GM19438 (cell line): ENCODE measurements around the gene NPHP4.
"Not testable (repeated sequence)": the region's sequence is repeated elsewhere in the genome, so short reads cannot be mapped to it uniquely, and the experiment has no call there.

Experiments used
- ATAC-seq: cut with Tn5 transposase; IDR thresholded peaks from one replicate; pipeline ENCODE4 v1.9.1; 2021; ENCODE audit warnings: low read depth; ENCODE audit not compliant: unreplicated experiment

Gene NPHP4

DNA sequence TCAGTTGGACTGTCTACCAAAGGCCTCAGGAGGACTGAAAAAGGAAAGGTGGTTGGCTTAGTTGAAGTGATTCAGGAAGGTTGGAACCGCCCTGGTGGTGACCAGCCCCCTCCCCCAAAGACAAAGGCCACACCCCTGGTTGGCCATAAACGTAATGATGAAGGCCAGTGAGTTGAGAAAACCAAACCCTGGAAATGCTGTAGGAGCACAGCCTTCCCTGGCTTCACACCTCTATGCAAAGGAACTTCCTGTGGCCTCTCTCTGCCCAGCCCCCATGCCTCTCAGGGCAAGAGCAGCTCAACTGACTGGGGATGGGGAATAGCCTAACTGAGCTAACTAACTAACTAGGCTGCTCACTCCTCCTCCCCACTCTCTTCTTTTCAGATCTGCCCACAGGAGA is 90.4 kb downstream of the NPHP4 start:
- no peak for ATAC-seq

DNA sequence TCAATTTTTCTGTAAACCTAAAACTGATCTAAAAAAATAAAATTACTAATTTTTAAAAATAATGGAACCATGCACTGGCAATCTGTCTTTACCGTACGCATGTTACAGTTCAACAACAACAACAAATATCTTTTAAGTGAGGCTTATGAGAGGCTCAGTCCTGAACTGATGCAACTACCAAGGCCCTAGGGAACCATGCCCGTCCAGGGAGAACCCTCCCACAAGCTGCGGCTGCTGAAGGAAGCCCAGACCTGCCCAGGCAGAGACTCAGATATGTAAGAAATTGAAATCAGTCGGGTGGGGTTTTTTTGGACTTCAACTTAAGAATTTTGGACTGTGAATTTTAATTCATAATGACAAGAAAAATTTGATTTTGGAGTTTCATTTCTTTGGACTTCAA is 91.1 kb downstream of the NPHP4 start:
- no peak for ATAC-seq

DNA sequence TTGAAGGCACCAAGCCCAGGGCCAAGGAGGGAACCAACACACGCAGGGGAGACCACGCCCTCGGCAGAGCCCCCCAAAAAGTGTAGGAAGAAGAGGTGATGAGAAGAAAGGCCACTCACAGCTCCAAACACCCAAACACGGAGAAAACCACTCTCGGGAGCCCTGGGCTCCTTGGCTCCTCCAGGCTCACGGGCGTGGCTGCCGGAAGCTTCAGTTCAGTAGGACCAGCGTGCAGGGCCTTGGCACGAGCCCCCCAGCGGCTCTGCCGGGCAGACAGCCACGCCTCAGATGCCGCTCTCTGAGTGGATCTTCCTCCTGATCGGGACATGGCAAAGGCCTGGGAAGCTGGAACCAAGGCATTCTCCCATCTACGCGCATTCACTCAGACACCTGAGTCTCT is 94.0 kb downstream of the NPHP4 start:
- no peak for ATAC-seq

DNA sequence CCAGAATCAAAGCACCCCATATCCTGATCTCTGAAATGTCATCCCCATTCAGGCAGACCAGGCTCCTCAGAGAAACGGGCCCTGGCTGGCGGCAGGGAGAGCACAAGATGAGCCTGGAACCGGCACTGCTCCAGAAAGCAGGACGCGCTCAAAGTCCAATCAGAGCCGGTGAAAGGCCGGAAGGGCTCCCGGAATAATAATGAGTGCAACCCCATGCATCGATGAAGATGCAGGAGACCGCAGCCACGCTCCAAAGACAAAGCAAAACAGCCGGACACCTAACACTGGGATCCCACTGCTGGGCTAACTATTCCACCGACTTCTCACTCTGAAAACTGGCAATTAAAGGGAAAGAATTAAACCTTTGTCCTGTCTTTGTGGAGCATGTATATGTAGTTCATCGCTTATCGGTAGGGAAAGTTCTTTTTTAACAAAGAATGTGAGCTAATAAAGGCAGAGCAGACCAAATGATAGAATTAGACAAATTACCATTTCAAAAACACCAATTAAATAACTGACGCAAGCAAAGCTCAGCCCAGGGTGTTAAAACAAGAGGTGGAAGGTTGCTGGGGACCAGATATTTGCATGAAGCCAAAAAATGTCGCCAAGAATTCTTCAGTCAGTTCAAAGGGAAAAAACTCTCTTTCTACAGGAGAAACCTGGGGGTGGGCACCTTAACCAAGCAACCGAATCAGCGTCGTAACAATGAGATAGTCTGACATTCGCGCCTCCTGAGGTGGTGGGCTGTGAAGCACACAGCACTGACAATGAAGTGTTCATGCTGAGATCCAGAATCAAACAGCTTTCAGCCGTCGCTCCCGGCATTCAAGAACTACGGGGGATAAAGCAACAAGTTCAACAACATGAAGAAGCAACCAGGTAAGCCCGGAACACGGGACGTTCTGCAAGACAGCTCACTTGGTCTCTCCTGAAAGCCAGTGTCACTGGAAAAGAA is 95.2 kb downstream of the NPHP4 start:
- ATAC-seq, result no peak

DNA sequence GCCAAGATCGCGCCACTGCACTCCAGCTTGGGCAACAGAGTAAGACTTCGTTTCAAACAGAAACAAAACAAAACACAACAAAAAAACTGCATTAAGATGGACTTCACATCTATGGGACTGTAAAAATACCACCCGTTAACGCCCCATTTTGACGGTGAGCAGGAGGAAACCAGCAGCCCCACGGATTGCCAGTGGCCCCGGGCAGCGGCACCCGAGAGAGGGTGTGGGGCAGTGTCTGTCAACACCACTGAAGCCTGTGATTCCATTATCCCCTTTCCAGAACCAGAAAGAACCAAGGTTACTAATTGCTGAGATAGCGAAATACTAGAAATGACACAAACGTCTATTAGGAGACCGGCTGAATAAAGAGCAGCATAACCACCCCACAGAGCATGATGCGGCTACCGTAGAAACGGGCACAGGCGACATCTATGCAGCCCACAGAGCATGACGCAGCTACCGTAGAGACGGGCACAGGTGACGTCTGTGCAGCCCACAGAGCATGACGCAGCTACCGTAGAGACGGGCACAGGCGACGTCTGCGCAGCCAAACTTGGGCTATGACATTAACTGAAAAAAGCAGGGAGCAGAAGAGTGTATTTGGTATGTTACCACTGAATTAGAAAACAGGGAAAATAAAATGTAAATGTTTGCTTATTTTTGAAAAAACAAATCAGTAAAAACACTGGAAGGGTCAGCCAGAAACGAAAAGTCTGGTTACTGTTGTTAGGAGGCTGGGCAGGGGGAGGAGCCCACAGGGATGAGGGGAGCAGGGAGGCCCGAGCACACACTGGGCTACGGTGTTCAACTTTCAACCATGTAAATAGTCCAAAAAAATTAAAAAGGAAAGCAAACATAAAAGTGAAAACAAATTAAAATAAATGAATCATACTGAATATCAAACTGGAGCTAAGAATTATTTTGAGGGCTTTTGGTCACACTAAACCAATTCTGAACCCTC is 96.5 kb downstream of the NPHP4 start:
- ATAC-seq, result no peak

DNA sequence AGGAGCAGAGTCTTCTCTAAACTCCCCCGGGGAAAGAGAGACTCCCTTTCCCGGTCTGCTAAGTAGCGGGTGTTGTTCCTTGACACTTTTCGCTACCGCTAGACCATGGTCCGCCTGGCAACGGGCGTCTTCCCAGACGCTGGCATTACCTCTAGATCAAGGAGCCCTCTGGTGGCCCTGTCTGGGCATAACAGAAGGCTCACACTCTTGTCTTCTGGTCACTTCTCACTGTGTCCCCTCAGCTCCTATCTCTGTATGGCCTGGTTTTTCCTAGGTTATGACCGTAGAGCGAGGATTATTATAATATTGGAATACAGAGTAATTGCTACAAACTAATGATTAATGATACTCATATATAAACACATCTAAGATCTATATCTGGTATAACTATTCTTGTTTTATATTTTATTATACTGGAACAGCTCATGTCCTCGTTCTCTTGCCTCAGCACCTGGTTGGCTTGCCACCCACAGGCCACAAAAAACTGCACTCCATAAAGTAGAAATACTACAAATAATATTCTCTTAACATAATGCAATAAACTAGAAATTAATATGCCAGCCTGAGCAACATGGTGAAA is 98.4 kb downstream of the NPHP4 start:
- not testable (repeated sequence) for ATAC-seq

DNA sequence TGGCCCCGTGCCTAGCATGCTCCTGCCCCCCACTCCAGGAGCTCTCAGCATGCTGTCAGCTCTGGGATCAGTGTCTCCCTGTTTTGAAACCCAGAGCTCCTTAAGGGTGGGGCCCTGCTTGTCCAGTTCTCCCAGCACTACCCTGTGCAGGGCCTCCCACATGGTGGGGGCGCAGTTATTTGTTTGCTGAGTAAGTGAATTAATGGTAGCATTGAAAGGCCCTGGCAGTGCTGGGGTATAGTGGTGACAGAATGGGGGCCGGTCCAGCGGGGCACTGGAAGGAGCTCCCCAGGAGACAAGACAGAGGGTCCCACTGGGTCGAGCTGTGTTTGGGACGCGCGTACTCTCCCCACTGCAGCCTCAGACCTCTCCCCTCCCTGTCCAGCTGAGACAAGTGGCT is 99.9 kb downstream of the NPHP4 start:
- no peak for ATAC-seq

DNA sequence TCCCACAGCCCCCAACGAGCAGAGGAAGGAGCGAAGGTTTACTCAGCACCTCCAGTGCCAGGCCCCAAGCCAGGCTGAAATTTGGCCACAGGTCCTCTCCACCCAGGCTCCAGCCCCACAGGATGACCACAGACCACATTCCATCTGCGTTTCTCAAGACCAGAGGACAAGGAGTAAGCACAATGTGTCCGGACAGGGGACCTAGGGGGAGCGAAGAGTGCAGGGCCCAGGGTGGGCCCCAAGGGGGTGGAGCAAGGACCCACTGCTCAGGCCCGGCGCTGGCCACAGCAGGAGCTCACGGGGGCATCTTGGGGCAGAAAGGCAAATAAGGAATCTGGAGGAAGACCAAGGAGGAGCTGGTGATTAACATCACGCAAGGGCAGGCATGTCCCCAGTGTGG is 100.5 kb downstream of the NPHP4 start:
- no peak for ATAC-seq

DNA sequence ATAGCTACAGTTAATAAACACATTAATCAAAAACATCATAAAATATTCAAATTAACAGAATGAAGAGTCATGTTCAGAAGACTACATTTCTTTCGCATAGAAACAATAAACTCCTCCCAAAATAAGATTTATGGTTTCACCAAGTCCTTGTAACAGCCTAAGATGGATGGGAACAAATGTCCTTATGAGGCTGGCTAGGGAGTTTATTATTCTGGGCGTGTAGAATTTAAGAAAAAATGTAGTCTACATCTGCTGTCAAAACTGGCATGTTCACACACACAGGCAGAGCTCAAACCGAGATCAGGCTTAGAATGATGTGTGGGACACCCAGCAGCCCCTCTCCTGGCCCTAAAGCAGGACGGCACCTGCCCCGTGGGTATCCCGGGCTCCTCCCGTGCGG is 101.1 kb downstream of the NPHP4 start:
- no peak for ATAC-seq

DNA sequence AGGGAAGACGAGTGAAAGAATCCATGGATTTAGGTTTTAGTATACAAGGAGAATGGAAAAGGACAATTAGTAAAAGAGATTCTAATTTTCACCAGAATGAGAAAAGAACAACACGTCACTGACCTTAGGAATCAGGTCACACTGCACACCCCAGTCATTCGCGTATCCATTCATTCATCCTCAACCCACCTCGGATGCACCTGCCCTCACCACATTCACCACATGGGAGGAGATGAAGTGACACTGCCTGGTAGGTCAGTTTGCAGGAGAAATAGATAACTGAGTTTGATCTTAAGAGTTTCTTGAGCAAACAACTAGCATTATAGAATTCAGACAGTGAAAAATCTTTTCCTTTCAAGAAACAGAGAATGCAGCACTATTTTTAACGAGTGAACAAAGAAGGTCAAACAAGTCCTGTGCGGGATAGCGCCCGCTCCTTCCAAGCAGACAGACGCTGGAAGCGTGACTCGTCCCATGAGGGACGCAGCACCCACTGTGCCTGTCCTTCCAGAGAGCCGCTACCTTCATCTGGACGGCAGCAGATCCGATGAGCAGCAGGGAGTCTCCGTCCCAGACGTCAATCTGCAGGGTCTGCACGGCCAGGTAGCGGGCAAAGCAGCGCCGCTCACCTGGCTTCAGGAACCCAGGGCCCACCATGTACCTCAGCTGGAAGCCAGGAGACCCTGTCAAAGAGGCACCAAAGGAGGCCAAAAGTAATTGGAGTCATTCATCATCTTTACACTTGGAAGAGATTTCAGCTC is 101.7 kb downstream of the NPHP4 start:
- no peak for ATAC-seq

DNA sequence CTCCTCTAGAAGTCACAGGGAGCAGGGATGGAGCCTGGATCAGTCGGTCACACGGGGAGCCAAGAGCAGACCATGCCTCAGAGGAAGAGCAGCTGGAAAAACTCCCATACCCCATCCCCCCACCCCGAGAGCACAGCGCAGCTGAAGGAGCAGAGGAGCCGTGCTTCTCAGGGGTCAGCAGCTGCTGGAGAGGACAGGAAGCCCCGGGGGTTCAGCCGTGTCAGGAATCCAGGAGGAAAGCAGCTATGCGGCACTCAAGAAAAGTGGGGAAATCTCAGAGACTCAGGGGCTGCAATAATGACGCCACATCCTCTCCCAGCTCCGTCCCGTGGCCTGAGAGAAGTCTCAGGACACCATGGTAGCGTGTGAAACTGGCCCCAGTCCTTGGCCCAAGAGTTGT is 102.3 kb downstream of the NPHP4 start:
- ATAC-seq, result no peak

DNA sequence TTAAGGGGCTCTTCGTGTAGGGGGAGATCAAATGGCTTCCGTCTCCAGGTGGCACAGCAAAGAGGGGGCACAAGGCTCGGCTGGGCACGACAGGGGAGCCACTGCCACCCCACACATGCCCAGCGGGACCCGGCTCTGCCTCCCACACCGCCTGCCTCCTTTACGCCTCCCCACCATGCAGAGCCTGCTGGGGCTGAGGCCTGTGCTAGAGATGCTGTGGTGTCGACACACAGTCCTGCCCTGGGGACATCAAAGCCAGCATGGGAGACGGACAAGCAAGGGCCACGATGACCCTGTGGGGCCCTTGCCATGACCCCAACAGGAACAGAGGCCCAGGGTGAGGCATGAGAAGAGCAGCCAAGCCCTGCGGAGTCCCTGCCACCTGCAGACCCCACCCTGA is 102.8 kb downstream of the NPHP4 start:
- ATAC-seq, result no peak

DNA sequence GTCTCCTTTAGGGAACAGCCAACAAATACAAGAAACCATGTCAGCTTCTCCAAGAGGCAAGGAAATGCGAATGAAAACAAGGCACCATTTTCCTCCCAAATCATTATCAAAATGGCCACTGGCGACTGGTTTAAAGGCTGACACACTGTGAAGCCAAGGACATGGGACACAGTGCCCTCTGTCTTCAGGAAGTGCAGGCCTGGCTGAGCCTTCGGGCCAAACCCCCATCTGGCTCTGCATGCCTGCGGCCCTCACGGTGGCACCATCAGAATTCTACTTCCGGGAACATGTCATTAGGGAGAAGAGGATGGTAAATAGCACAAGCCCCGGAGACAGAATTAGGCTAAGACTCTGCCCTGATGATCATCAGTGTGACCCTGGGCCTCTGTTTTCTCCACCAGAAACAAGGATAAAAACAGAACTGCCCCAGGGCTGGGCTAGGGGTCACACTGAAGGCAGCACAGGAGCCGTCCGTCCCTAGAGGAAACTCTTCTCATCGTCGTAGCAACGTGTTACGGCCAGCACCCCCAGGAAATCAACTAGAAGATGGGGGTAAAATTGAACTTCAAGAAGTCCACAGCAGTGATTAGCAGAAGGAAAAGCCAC is 103.5 kb downstream of the NPHP4 start:
- no peak for ATAC-seq

DNA sequence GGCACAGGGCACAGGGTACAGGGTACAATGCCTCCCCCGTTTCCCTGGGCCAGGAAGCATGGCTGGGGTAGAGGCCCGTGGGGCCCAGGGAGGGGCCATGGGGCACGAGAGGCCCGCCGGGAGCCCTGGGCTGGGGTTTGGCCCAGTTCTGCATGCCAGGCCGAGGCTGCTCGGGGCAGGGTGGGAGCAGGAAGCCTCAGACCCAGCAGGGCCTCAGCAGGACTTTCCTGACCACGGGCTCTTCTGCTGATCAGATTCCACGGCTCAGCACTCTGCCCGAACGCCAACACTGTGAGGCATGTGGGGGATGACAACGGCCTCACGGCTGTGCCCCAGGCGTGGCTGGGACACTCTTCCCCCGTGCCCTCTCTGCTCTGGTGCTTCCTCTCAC is 104.3 kb downstream of the NPHP4 start:
- ATAC-seq, result no peak

DNA sequence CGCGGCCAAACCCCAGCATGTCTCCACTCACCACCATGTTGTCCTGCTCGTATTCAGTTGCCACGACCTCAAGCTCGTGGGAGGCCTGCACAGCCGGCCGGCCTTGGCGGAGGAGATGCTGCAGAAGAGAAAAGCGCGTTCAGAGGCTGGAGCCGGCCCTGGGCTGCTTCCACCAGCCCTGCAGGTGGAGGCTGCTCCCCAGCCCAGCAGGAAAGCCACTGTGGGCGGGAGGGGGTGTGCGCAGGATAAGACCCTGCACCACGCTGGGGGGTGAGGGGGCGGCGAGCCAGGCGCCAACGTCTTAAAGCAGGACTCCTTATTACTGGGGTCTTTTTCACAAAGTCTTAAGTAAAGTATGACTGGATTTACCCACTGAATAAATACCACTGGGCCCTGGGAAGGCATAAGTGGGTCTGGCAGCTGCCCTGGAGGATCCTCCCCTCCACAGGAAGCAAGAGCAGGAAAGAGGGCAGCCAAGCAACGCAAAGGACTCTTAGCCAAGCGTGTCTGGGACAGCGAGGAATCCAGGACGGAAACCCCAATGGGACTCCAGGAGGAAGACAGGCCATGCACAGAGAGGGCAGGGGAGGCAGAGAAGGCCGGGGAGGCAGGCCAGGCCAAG is 104.8 kb downstream of the NPHP4 start:
- no peak for ATAC-seq

DNA sequence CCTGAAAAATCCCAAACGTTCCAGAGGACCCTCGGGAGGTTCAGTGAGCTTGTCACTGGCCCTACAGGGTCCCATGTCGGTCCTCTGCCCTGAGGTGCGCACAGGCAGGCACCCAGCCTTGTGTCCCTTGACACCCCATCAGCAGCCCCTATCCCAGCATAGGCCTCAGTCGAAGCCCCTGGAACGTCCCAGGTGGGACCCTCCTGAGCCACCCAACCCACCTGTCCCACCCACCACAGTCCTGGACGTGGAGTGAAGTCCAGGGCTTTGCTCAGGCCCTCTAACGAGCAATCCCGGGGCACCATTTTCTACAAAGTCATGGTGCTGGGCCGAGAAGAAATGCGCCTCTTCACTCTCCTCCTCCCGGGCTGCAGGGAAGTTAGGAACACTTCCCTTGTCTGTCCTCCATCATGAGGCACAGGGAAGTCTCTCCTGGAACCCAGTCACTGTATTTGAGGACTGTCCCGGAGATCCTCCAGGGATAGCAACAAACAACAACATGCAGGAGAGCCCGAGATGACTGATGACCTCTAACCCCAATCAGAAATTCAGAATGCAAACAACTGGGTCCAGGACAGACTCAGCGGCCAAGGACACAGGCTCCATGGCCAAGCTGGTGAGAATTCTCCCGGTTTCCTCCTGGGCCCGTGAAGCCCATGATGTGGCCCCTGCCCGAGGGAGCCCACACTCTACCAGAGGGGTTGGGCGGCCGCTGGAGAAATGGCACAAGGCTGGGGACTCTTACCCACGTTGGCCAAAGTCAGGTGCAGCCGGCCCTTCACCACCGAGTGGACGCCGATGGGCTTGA is 105.5 kb downstream of the NPHP4 start:
- no peak for ATAC-seq

DNA sequence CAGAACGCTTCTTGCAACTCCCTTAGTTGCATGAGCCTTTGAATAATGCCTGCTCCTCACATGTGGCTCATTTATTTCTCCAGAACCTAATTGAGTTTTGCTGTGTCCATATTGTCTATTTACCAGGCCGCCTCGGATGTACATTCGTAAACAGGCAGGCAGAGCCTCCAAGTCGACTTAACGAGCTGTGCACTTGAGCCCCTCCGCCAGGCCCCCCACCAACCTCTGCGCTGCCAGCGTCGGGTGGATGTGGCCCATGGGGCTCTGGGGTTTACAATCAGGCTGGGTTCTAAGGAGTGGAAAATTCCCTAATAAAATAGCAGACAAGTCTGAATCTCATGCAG is 106.1 kb downstream of the NPHP4 start:
- ATAC-seq, result no peak

DNA sequence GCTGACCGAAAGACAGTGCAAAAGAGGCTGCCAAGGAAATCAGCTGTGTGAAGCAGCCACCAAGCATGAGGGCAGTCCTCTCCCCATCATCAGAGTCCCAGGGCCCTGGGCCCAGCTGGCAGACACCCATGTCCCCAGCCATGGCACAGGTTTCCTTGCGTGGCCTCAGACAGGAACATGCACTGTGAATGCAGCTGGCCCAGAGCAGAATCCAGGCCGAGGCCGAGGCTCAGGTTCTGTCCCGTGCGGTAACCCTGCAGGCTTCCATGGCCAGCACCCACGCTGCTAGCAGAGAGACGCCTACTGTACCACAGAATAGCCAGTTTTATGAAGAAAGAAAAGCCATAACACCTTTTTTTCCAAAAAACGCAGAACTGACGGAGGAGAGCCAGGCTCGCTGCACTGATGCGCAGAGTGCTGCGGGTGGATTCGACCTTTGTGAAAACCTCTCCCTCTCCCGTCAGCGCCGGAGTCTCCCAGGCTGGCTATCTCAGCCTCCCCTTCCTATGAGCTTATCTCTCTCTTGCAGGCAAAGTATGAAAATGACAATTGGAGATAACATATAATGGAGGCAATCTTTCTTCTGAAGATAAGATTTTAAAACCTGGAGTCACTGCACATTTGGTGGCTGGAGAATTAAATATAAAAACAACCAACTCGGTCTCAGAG is 106.6 kb downstream of the NPHP4 start:
- ATAC-seq, result no peak
